HG03342 (cell line): Measurements from ENCODE around the gene WWC1.
A peak's percentile ranks its signal among the peaks of the same experiment; 100 is the strongest.

Experiments used
- ATAC-seq: cut with Tn5 transposase; IDR thresholded peaks from one replicate; pipeline ENCODE4 v1.9.1; 2021; ENCODE audit warnings: mild to moderate bottlenecking, moderate library complexity; ENCODE audit not compliant: unreplicated experiment

WWC1 gene

GRCh38 chr5:168474319-168474718, 182.9 kb downstream of the WWC1 start:
- ATAC-seq: no peak

GRCh38 chr5:168477060-168477459, 185.6 kb downstream of the WWC1 start:
- ATAC-seq: no peak

GRCh38 chr5:168479166-168479565, 187.7 kb downstream of the WWC1 start:
- ATAC-seq: no peak

- ATAC-seq: no peak
Observed at GRCh38 chr5:168480601-168481000, 189.2 kb downstream of the WWC1 start.

GRCh38 chr5:168481330-168481788, 189.9 kb downstream of the WWC1 start:
- ATAC-seq: peak; percentile 95

GRCh38 chr5:168482361-168482760, 190.9 kb downstream of the WWC1 start:
- ATAC-seq: no peak

- ATAC-seq: peak; percentile 83
Observed at GRCh38 chr5:168486136-168486879, 194.9 kb downstream of the WWC1 start, which contains the start of gene RARS1. RARS1 (plus strand) TSS chr5:168486471; CDS start chr5:168486499, 28 bp downstream.

- ATAC-seq: no peak
Observed at GRCh38 chr5:168489059-168489458, 197.6 kb downstream of the WWC1 start.

GRCh38 chr5:168494057-168494555, 202.7 kb downstream of the WWC1 start:
- ATAC-seq: no peak

- ATAC-seq: no peak
Observed at GRCh38 chr5:168502563-168503237, 211.3 kb downstream of the WWC1 start.

GRCh38 chr5:168513861-168514428, 222.5 kb downstream of the WWC1 start:
- no peak for ATAC-seq
